HepG2 (cell line): ENCODE data around the gene PASK. TPM values are rescaled to one million over a fixed set of nuclear protein-coding genes. Genes with fewer than 3 reads are reported as not detected.

Source experiments
- ATAC-seq: fragments of 200-7000 bp; cut with Tn5 transposase; 3 replicates; pipeline ENCODE4 v1.9.1; 2020; ENCODE audit warnings: mild to moderate bottlenecking, moderate library complexity
- BruUV-seq: library from RNA; stranded (reverse); fragments of 400-500 nt; replicated peaks from 2 replicates; lab custom pipeline; 2021; lab: Mats Ljungman, UMichigan
- CTCF ChIA-PET: fragments of 300-600 bp; formaldehyde crosslinking; extraction: SDS; loops from one replicate; lab custom pipeline; 2021; ENCODE audit warnings: low total read pairs, inconsistent platforms, low intra/inter-chr PET ratio; lab: Yijun Ruan, JAX
- POLR2A ChIA-PET: fragments of 350-600 bp; sonication (Branson Sonifier 250); formaldehyde crosslinking; loops from one replicate; lab custom pipeline; 2020; ENCODE audit warnings: antibody characterized with exemption, inconsistent platforms; lab: Yijun Ruan, JAX
- DNase-seq: peaks from one replicate; pipeline ENCODE4 v3.0.0-alpha.2; 2015; ENCODE audit warnings: low spot score
- FAIRE-seq: peaks from 3 replicates; lab custom pipeline; 2011; peaks lifted over from hg19 to GRCh38; lab: Jason Lieb, UNC
- H2AFZ ChIP-seq: one replicate; pipeline ENCODE4 v1.6.1; 2011; ENCODE audit warnings: low read length, inconsistent platforms
- H3K27ac ChIP-seq: fragments of 300-600 bp; 3 replicates; pipeline ENCODE4 v1.8.0; 2011; ENCODE audit warnings: mixed run types, mild to moderate bottlenecking, mixed read lengths, low read length, inconsistent platforms; ENCODE audit not compliant: insufficient read depth; ENCODE audit errors: extremely low read length
- H3K27me3 ChIP-seq, 2 experiments: fragments of 200-600 bp in 1 of 2; 2 replicates in 1 of 2; 3 replicates in 1 of 2; pipeline versions ENCODE4 v1.6.0 to v1.8.0; 2011; ENCODE audit warnings: low read length in 2 of 2, mild to moderate bottlenecking in 2 of 2, moderate library complexity in 2 of 2, inconsistent platforms in 1 of 2; ENCODE audit not compliant: insufficient read depth in 2 of 2, control insufficient read depth in 1 of 2
- H3K36me3 ChIP-seq, 2 experiments: fragments of 200-600 bp in 1 of 2; replicated peaks in 1 of 2; 2 replicates in 1 of 2; 3 replicates in 1 of 2; pipeline versions ENCODE4 v1.5.1 to v1.8.0; 2011; ENCODE audit warnings: low read length in 2 of 2, inconsistent platforms in 1 of 2; ENCODE audit not compliant: insufficient read depth in 2 of 2, control insufficient read depth in 1 of 2
- H3K4me1 ChIP-seq: 2 replicates; pipeline ENCODE4 v1.5.1; 2012; ENCODE audit warnings: low read length, inconsistent platforms; ENCODE audit not compliant: insufficient read depth
- H3K4me2 ChIP-seq: 2 replicates; pipeline ENCODE4 v1.6.0; 2011; ENCODE audit warnings: low read depth, low read length, inconsistent platforms
- H3K4me3 ChIP-seq, 3 experiments: fragments of 200-600 bp in 1 of 3; sonication (generic), shearing (Covaris generic) in 1 of 3; replicated peaks in 1 of 3; 2 replicates each; pipeline ENCODE4 v1.5.1; 2011 to 2016; ENCODE audit warnings: low read length in 3 of 3, inconsistent platforms in 2 of 3, low read depth in 2 of 3, mild to moderate bottlenecking in 2 of 3, control low read depth in 1 of 3, mixed read lengths in 1 of 3; ENCODE audit not compliant: insufficient read depth in 1 of 3
- H3K79me2 ChIP-seq: one replicate; pipeline ENCODE4 v1.6.1; 2011; ENCODE audit warnings: low read length, inconsistent platforms; ENCODE audit not compliant: insufficient read depth
- H3K9ac ChIP-seq: 2 replicates; pipeline ENCODE4 v1.6.0; 2011; ENCODE audit warnings: mild to moderate bottlenecking, low read depth, low read length, inconsistent platforms; ENCODE audit not compliant: insufficient read depth
- H3K9me3 ChIP-seq: 2 replicates; pipeline ENCODE4 v1.5.1; 2012; ENCODE audit warnings: mild to moderate bottlenecking, low read length
- H4K20me1 ChIP-seq: 2 replicates; pipeline ENCODE4 v1.6.0; 2011; ENCODE audit warnings: inconsistent platforms, mild to moderate bottlenecking, low read length, moderate library complexity; ENCODE audit not compliant: insufficient read depth
- ATF1 ChIP-seq: IDR thresholded peaks from 2 replicates; pipeline ENCODE4 v1.6.1; 2016; ENCODE audit warnings: mild to moderate bottlenecking, control low read depth
- HNRNPUL1 ChIP-seq: fragments of 200-400 bp; formaldehyde crosslinking; IDR thresholded peaks from 2 replicates; pipeline ENCODE4 v1.6.1; 2017; ENCODE audit warnings: low read depth, mild to moderate bottlenecking, low read length, moderate library complexity
- IKZF1 ChIP-seq: fragments of 450-650 bp; IDR thresholded peaks from 2 replicates; pipeline ENCODE4 v1.7.1; 2016
- NCOR1 ChIP-seq: fragments of 200-600 bp; sonication (generic); IDR thresholded peaks from 2 replicates; pipeline ENCODE4 v1.7.0; 2017; ENCODE audit warnings: antibody characterized with exemption, low read length, borderline replicate concordance
- NPAS2 ChIP-seq: sonication (generic); formaldehyde crosslinking; IDR thresholded peaks from 2 replicates; pipeline ENCODE4 v1.8.0; 2022; ENCODE audit warnings: mild to moderate bottlenecking, missing genetic modification reagents, borderline replicate concordance
- TBX3 ChIP-seq: fragments of 450-650 bp; IDR thresholded peaks from 2 replicates; pipeline ENCODE4 v1.6.1; 2017; ENCODE audit warnings: antibody characterized with exemption, mild to moderate bottlenecking, inconsistent platforms, borderline replicate concordance
- YEATS4 ChIP-seq: sonication (generic); formaldehyde crosslinking; IDR thresholded peaks from 2 replicates; pipeline ENCODE4 v1.4.0; 2020; ENCODE audit warnings: missing genetic modification reagents, borderline replicate concordance
- ZNF20 ChIP-seq: sonication (generic); formaldehyde crosslinking; IDR thresholded peaks from 2 replicates; pipeline ENCODE4 v1.4.0; 2020; ENCODE audit warnings: mild to moderate bottlenecking, moderate library complexity, missing genetic modification reagents
- ZNF230 ChIP-seq: sonication (generic); formaldehyde crosslinking; IDR thresholded peaks from 2 replicates; pipeline ENCODE4 v1.4.0; 2020; ENCODE audit warnings: mild to moderate bottlenecking, missing genetic modification reagents
- ZNF264 ChIP-seq: sonication (generic); formaldehyde crosslinking; IDR thresholded peaks from 2 replicates; pipeline ENCODE4 v1.4.0; 2020; ENCODE audit warnings: missing genetic modification reagents
- ZNF567 ChIP-seq: sonication (generic); formaldehyde crosslinking; IDR thresholded peaks from 2 replicates; pipeline ENCODE4 v1.8.1; 2023; ENCODE audit warnings: mild to moderate bottlenecking, missing genetic modification reagents, borderline replicate concordance
- ZNF816 ChIP-seq: sonication (generic); formaldehyde crosslinking; IDR thresholded peaks from 2 replicates; pipeline ENCODE4 v1.8.0; 2022; ENCODE audit warnings: missing genetic modification reagents, mild to moderate bottlenecking, borderline replicate concordance
- WGBS: methylation state at CpG from one replicate; pipeline ENCODE4 v1.1.6; 2017; ENCODE audit warnings: low lambda C conversion rate; 5-methylcytosine and 5-hydroxymethylcytosine counted together
- in situ Hi-C: cut with HindIII; loops from 2 replicates; pipeline ENCODE4 v1.10.0; 2017; ENCODE audit warnings: low pct_unique_long_range_greater_than_20kb; ENCODE audit not compliant: extremely low pct_ligation_motif_present
- intact Hi-C: fragments of 100-400 bp; cut with micrococcal nuclease; formaldehyde crosslinking; loops from one replicate; pipeline ENCODE4 v1.10.0; 2022; ENCODE audit not compliant: unreplicated experiment
- polyA plus RNA-seq, 8 experiments: library from polyadenylated mRNA; depleted of rRNA in 3 of 8; stranded (reverse) in 7 of 8; unstranded in 1 of 8; fragments of >200 nt; fragmentation: Illumina TruSeq in 4 of 8; extraction: Trizol in 4 of 8; gene quantifications; 2 replicates each; pipeline versions ENCODE4 v1.2.1 to v1.2.3, GENCODE V29; 2011 to 2016; ENCODE audit warnings: low read depth in 4 of 8, missing spikeins in 1 of 8, mixed read lengths in 1 of 8; ENCODE audit not compliant: insufficient read depth in 1 of 8
- total RNA-seq, 5 experiments: library from RNA; depleted of rRNA; stranded (reverse); fragments of >200 nt; fragmentation: Illumina TruSeq; extraction: Trizol; gene quantifications; 2 replicates each; pipeline ENCODE4 v1.2.3, GENCODE V29; 2016; ENCODE audit warnings: low read depth in 1 of 5
- TF ChIP-seq, protein P1 (sequence below): sonication (generic); formaldehyde crosslinking; IDR thresholded peaks from 2 replicates; pipeline ENCODE4 v1.5.0; 2020; ENCODE audit warnings: mild to moderate bottlenecking, missing genetic modification reagents
- TF ChIP-seq, protein P2 (sequence below): sonication (generic); formaldehyde crosslinking; IDR thresholded peaks from 2 replicates; pipeline ENCODE4 v1.4.0; 2020; ENCODE audit warnings: missing genetic modification reagents
- TF ChIP-seq, protein P3 (sequence below): sonication (generic); formaldehyde crosslinking; IDR thresholded peaks from 2 replicates; pipeline ENCODE4 v1.4.0; 2020; ENCODE audit warnings: missing genetic modification reagents
- TF ChIP-seq, protein P4 (sequence below): sonication (generic); formaldehyde crosslinking; IDR thresholded peaks from 2 replicates; pipeline ENCODE4 v1.5.0; 2020; ENCODE audit warnings: missing genetic modification reagents, mild to moderate bottlenecking, borderline replicate concordance
- TF ChIP-seq, protein P5 (sequence below): sonication (generic); formaldehyde crosslinking; IDR thresholded peaks from 2 replicates; pipeline ENCODE4 v1.4.0; 2020; ENCODE audit warnings: mild to moderate bottlenecking, low read depth, missing genetic modification reagents
- TF ChIP-seq, protein P6 (sequence below): sonication (generic); formaldehyde crosslinking; IDR thresholded peaks from 2 replicates; pipeline ENCODE4 v1.5.1; 2020; ENCODE audit warnings: missing genetic modification reagents, mild to moderate bottlenecking, borderline replicate concordance

PASK gene
- total and polyA plus RNA-seq, 2 of the 13 experiments (the other 11 are each of a cell fraction or from before 2014, with no cell fraction given): 6.9 to 17.0 TPM

DNA sequence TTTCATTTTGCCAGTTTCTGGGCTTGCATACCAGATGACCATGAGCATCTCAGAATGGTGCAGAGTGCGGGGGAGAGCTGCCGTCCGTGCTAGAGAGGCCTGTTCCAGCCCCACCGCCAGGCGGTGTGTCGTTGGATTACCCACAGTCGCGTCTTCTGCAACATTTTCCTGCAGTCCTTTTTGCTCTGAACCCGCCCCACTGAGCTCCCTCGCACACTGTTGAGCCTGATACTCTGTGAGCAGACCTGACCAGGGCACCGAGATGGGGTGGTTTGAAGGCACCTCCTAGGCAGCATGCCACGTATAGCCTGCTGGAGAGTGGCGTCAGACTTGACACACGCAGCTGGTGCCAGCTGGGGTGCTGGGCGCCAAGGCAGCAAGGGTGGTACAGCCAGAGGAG lies 19.1 kb upstream of the PASK start (continued):
- TF ChIP-seq TBX3 (no peak), NCOR1 (no peak)

DNA sequence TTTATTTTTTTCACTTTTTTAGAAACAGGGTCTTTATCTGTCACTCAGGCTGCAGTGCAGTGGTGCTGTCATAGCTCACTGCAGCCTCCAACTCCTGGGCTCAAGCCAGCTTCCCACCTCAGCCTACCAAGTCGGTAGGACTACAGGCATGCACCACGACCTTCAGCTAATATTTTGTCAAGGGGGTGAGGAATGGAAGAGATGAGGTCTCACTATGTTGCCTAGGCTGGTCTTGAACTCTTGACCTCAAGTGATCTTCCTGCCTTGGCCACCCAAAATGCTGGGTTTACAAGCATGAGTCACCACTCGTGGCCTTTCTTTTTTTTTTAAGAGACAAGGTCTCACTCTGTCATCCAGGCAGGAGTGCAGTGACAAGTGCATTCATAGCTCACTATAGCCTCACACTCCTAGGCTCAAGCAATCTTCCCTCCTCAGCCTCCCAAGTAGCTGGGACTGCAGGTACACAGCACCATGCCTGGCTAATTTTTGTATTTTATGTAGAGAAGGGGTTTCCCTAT lies 14.4 kb upstream of the PASK start:
- ChIA-PET POLR2A (no interaction called here), CTCF (no interaction called here)
- intact Hi-C loops: no loop called here
- in situ Hi-C loops: no loop called here
- Histone ChIP-seq H3K36me3 (peaks cover 30 to 58% of the 10 kb centered on the region in 2 experiments), H3K79me2 (no peaks in the 10 kb centered on the region), H3K4me1 (no peaks in the 10 kb centered on the region), H3K9me3 (no peaks in the 10 kb centered on the region), H3K4me2 (no peak overlapping the region), H3K27ac (no peak overlapping the region), H4K20me1 (no peaks in the 10 kb centered on the region), H3K4me3 (no peak overlapping the region), H2AFZ (no peak overlapping the region), H3K27me3 (no peaks in the 10 kb centered on the region; a peak in 1 of 5 replicates), H3K9ac (no peak overlapping the region)
- DNase-seq (no peak), FAIRE-seq (no peak), ATAC-seq (no peak)
- BruUV-seq: no TSS peak
- 78% methylated on average over 3 of the region's 3 CpGs for WGBS
- TF ChIP-seq, protein P1, sequence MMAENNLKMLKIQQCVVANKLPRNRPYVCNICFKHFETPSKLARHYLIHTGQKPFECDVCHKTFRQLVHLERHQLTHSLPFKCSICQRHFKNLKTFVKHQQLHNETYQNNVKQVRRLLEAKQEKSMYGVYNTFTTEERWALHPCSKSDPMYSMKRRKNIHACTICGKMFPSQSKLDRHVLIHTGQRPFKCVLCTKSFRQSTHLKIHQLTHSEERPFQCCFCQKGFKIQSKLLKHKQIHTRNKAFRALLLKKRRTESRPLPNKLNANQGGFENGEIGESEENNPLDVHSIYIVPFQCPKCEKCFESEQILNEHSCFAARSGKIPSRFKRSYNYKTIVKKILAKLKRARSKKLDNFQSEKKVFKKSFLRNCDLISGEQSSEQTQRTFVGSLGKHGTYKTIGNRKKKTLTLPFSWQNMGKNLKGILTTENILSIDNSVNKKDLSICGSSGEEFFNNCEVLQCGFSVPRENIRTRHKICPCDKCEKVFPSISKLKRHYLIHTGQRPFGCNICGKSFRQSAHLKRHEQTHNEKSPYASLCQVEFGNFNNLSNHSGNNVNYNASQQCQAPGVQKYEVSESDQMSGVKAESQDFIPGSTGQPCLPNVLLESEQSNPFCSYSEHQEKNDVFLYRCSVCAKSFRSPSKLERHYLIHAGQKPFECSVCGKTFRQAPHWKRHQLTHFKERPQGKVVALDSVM (CRISPR knock-in tag): no peak
- no peak for TF ChIP-seq NPAS2
- TF ChIP-seq, protein P2, sequence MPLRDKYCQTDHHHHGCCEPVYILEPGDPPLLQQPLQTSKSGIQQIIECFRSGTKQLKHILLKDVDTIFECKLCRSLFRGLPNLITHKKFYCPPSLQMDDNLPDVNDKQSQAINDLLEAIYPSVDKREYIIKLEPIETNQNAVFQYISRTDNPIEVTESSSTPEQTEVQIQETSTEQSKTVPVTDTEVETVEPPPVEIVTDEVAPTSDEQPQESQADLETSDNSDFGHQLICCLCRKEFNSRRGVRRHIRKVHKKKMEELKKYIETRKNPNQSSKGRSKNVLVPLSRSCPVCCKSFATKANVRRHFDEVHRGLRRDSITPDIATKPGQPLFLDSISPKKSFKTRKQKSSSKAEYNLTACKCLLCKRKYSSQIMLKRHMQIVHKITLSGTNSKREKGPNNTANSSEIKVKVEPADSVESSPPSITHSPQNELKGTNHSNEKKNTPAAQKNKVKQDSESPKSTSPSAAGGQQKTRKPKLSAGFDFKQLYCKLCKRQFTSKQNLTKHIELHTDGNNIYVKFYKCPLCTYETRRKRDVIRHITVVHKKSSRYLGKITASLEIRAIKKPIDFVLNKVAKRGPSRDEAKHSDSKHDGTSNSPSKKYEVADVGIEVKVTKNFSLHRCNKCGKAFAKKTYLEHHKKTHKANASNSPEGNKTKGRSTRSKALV (CRISPR knock-in tag): no peak
- no peak for TF ChIP-seq HNRNPUL1
- no peak for TF ChIP-seq ZNF567 (CRISPR knock-in tag)
- TF ChIP-seq ZNF816 (CRISPR knock-in tag): no peak
- no peak for TF ChIP-seq ZNF20
- TF ChIP-seq ZNF264 (CRISPR knock-in tag): no peak
- no peak for TF ChIP-seq ZNF230 (CRISPR knock-in tag)
- TF ChIP-seq, protein P3, sequence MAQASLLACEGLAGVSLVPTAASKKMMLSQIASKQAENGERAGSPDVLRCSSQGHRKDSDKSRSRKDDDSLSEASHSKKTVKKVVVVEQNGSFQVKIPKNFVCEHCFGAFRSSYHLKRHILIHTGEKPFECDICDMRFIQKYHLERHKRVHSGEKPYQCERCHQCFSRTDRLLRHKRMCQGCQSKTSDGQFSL (CRISPR knock-in tag): no peak
- no peak for TF ChIP-seq IKZF1
- TF ChIP-seq, protein P4, sequence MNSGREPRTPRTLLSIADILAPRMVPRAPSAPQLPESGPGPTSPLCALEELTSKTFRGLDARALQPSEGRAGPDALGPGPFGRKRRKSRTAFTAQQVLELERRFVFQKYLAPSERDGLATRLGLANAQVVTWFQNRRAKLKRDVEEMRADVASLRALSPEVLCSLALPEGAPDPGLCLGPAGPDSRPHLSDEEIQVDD (CRISPR knock-in tag): no peak
- TF ChIP-seq ATF1 (CRISPR knock-in tag): no peak
- TF ChIP-seq, protein P5, sequence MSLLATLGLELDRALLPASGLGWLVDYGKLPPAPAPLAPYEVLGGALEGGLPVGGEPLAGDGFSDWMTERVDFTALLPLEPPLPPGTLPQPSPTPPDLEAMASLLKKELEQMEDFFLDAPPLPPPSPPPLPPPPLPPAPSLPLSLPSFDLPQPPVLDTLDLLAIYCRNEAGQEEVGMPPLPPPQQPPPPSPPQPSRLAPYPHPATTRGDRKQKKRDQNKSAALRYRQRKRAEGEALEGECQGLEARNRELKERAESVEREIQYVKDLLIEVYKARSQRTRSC (CRISPR knock-in tag): no peak
- no peak for TF ChIP-seq YEATS4
- TF ChIP-seq, protein P6, sequence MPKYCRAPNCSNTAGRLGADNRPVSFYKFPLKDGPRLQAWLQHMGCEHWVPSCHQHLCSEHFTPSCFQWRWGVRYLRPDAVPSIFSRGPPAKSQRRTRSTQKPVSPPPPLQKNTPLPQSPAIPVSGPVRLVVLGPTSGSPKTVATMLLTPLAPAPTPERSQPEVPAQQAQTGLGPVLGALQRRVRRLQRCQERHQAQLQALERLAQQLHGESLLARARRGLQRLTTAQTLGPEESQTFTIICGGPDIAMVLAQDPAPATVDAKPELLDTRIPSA: no peak
